Body of pancreas (tissue), 4 donors: Measurements from ENCODE around the gene ACACB. TPM values are rescaled to one million over a fixed set of nuclear protein-coding genes. Genes with fewer than 3 reads are reported as not detected.

ENCODE experiments used
- ATAC-seq: fragments of 150-250 bp; one replicate; pipeline ENCODE4 v1.9.1; 2016
- DNase-seq, 4 donors: peaks; one replicate each; pipeline ENCODE4 v3.0.0-alpha.2; 2019
- H3K27ac ChIP-seq, 4 donors: fragments of 200-600 bp; sonication (generic); 1 replicate in 3 of 4; 2 replicates in 1 of 4; pipeline versions ENCODE4 v1.5.1 to v1.6.1; 2016 to 2019; ENCODE audit warnings: mild to moderate bottlenecking in 1 of 4, mixed read lengths in 1 of 4, moderate library complexity in 1 of 4
- H3K27me3 ChIP-seq, 2 donors: fragments of 200-600 bp; sonication (generic); one replicate each; pipeline ENCODE4 v1.6.0; 2016; ENCODE audit warnings: mild to moderate bottlenecking in 1 of 2
- H3K36me3 ChIP-seq, 2 donors: fragments of 200-600 bp; sonication (generic); replicated peaks in 1 of 2; 2 replicates each; pipeline ENCODE4 v1.5.1; 2016; ENCODE audit warnings: low read depth in 2 of 2; ENCODE audit not compliant: insufficient read depth in 1 of 2
- H3K4me1 ChIP-seq: fragments of 200-600 bp; sonication (generic); one replicate; pipeline ENCODE4 v1.6.0; 2016
- H3K4me3 ChIP-seq, 2 donors: fragments of 200-600 bp; sonication (generic); 1 replicate in 1 of 2; 2 replicates in 1 of 2; pipeline ENCODE4 v1.5.1; 2016 to 2019
- H3K9me3 ChIP-seq, 3 donors: fragments of 200-600 bp; sonication (generic); 1 replicate in 2 of 3; 2 replicates in 1 of 3; pipeline ENCODE4 v1.5.1; 2016
- POLR2A ChIP-seq, 3 donors: fragments of 450-650 bp; IDR thresholded peaks; one replicate each; pipeline ENCODE4 v1.6.1; 2016; ENCODE audit warnings: antibody characterized with exemption in 3 of 3, mild to moderate bottlenecking in 2 of 3
- WGBS, 2 donors: methylation state at CpG; one replicate each; pipeline ENCODE4 v1.1.5; 2017; 5-methylcytosine and 5-hydroxymethylcytosine counted together
- intact Hi-C: fragments of 100-400 bp; cut with DNase I; formaldehyde crosslinking; loops from one replicate; pipeline ENCODE4 v1.15.1; 2023
- total RNA-seq, 2 donors: library from RNA; depleted of rRNA; stranded (reverse); fragments of >200 nt; gene quantifications; one replicate each; pipeline ENCODE4 v1.1.0, GENCODE V29; 2016
- TF ChIP-seq, protein P1 (sequence below), 7 experiments: fragments of 450-650 bp in 4 of 7; fragments of 200-600 bp in 3 of 7; sonication (generic) in 3 of 7; IDR thresholded peaks; one replicate each; pipeline ENCODE4 v1.5.1; 2016 to 2019; ENCODE audit warnings: antibody characterized with exemption in 7 of 7

Gene ACACB
- total RNA-seq, 2 donors from 2014 or later, result 71.1 to 358 TPM

DNA sequence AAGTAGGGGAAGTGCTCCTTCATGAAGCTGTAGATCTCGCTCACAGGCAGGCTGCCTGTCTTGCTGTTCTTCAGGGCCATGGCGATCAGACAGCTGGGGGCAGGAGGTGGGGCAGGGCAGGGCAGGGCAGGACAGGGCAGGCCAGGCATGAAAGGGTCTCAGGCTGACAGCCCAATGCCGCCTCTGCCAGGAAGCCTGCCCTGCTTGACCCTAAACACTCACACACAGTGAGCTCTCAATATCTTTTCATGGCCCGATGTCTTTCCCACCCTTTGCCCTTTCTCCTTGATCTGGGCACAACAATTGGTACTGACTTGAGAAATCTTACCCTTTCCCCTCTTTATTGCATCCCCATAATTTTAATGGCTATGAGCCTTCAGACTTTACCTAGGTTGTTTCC is 170.3 kb downstream of the ACACB start:
- Histone ChIP-seq H3K36me3 (no peaks in the 10 kb centered on the region), H3K4me3 (no peak overlapping the region), H3K27me3 (no peaks in the 10 kb centered on the region), H3K27ac (no peak overlapping the region), H3K9me3 (no peaks in the 10 kb centered on the region), H3K4me1 (no peaks in the 10 kb centered on the region)
- ATAC-seq (no peak), DNase-seq (no peak)
- TF ChIP-seq POLR2A (IDR thresholded peaks at IDR 0.05), result no peak
- TF ChIP-seq, protein P1, sequence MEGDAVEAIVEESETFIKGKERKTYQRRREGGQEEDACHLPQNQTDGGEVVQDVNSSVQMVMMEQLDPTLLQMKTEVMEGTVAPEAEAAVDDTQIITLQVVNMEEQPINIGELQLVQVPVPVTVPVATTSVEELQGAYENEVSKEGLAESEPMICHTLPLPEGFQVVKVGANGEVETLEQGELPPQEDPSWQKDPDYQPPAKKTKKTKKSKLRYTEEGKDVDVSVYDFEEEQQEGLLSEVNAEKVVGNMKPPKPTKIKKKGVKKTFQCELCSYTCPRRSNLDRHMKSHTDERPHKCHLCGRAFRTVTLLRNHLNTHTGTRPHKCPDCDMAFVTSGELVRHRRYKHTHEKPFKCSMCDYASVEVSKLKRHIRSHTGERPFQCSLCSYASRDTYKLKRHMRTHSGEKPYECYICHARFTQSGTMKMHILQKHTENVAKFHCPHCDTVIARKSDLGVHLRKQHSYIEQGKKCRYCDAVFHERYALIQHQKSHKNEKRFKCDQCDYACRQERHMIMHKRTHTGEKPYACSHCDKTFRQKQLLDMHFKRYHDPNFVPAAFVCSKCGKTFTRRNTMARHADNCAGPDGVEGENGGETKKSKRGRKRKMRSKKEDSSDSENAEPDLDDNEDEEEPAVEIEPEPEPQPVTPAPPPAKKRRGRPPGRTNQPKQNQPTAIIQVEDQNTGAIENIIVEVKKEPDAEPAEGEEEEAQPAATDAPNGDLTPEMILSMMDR (IDR thresholded peaks at IDR 0.05), result no peak
- intact Hi-C loops, result no loop called here
- WGBS, 2 donors, result 83% methylated on average over 2 to 4 of the region's 4 CpGs

- TF ChIP-seq, protein P1 (IDR thresholded peaks at IDR 0.05), result no peak
- no peak for TF ChIP-seq POLR2A (IDR thresholded peaks at IDR 0.05)
- no peaks in the 10 kb centered on the region for H3K9me3 ChIP-seq
- no peaks in the 10 kb centered on the region for H3K4me1 ChIP-seq
- DNase-seq, result no peak
- intact Hi-C loops, result no loop called here
- H3K4me3 ChIP-seq, result no peak overlapping the region
- ATAC-seq, result no peak
- no peaks in the 10 kb centered on the region for H3K36me3 ChIP-seq
- no peak overlapping the region for H3K27ac ChIP-seq
- WGBS, 2 donors, result 60 to 63% methylated on average over 7 of the region's 7 CpGs
- H3K27me3 ChIP-seq, result no peaks in the 10 kb centered on the region
Measured at GRCh38 chr12:109287181-109287580, 170.8 kb downstream of the ACACB start.

DNA sequence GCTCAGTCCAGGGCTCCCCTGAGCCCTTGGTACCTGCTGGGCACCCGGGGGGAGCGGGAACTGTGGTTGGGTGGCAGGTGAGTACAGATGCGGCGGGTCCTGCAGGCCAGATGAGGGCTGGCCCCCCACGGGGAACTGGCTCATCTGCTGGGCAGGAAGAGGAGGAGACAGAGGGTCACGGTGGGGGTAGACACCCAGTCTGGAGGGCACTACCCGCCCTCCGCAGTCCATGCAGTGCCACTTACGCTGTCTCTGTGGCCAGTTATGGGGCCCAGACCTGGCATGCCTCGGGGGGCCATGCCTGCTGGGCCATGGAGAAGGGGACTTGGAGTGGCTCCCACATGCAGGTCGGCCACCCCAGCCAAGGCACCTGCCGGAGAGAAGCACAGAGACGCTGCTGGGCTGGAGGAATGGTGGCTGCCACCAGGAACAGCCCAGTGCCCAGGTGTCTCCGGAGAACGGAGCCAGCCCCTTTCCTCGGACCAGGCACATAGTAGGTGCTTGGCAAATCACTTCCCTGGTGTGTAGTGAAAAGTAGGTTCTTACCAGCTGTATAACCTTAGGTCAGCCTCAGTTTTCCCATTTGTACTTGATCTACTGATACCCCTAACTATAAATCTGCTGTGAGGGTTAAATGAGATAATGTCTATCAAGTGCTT is 171.6 kb downstream of the ACACB start:
- WGBS, 2 donors, result 70% methylated on average over 16 of the region's 16 CpGs; no CpG with 5 or more reads in 1 of the 2 donors
- Histone ChIP-seq H3K27me3 (no peaks in the 10 kb centered on the region), H3K4me1 (no peaks in the 10 kb centered on the region), H3K27ac (no peak overlapping the region), H3K36me3 (no peaks in the 10 kb centered on the region), H3K4me3 (no peak overlapping the region), H3K9me3 (no peaks in the 10 kb centered on the region)
- DNase-seq (no peak), ATAC-seq (no peak)
- intact Hi-C loops, result no loop called here
- TF ChIP-seq POLR2A (IDR thresholded peaks at IDR 0.05), result no peak
- TF ChIP-seq, protein P1 (IDR thresholded peaks at IDR 0.05), result no peak

- Histone ChIP-seq H3K36me3 (no peaks in the 10 kb centered on the region), H3K27ac (no peak overlapping the region), H3K9me3 (no peaks in the 10 kb centered on the region), H3K4me3 (no peak overlapping the region), H3K27me3 (no peaks in the 10 kb centered on the region), H3K4me1 (no peaks in the 10 kb centered on the region)
- ATAC-seq (no peak), DNase-seq (no peak)
- 56 to 59% methylated on average over 1 of the region's 1 CpG for WGBS, 2 donors
- no peak for TF ChIP-seq POLR2A (IDR thresholded peaks at IDR 0.05)
- TF ChIP-seq, protein P1 (IDR thresholded peaks at IDR 0.05), result no peak
- intact Hi-C loops, result no loop called here
Measured at GRCh38 chr12:109288571-109288970, 172.2 kb downstream of the ACACB start.

- H3K27me3 ChIP-seq, result no peaks in the 10 kb centered on the region
- intact Hi-C loops, result no loop called here
- TF ChIP-seq, protein P1 (IDR thresholded peaks at IDR 0.05), result no peak
- no peak for TF ChIP-seq POLR2A (IDR thresholded peaks at IDR 0.05)
Measured at GRCh38 chr12:109289004-109289403, 172.6 kb downstream of the ACACB start.

More at GRCh38 chr12:109289004-109289403, 172.6 kb downstream of the ACACB start:
- DNase-seq (no peak), ATAC-seq (no peak)
- Histone ChIP-seq H3K36me3 (no peaks in the 10 kb centered on the region), H3K9me3 (no peaks in the 10 kb centered on the region), H3K4me3 (no peak overlapping the region), H3K4me1 (no peaks in the 10 kb centered on the region), H3K27ac (no peak overlapping the region)
- WGBS, 2 donors, result 43 to 62% methylated on average over 4 of the region's 4 CpGs
